ENCODE results near the gene PLXNC1. TPM values are rescaled to one million over a fixed set of nuclear protein-coding genes. Genes with fewer than 3 reads are reported as not detected.

The PLXNC1 gene
- total RNA-seq, 1 donor from 2014 or later, result 4.9 TPM

DNA sequence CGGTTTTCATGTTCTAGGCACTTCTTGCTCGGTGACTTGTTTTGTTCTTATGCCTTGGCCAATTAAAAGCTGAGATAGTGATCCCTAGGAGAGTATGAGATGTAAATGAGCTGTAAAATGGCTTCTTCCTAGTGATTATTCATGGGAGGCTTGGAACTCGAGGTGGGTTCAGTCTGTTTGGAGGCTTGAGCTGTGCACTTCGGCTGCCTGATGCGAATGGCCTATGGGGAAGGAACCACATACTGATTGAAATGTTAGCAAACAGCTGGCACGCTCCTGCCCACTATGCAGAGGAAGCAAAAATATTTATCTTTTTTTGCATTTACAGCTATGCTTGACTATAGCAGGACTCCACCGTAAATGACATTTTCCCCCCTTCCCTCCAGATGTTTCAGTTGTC lies 75.5 kb downstream of the PLXNC1 start:
- TF ChIP-seq, protein P1, sequence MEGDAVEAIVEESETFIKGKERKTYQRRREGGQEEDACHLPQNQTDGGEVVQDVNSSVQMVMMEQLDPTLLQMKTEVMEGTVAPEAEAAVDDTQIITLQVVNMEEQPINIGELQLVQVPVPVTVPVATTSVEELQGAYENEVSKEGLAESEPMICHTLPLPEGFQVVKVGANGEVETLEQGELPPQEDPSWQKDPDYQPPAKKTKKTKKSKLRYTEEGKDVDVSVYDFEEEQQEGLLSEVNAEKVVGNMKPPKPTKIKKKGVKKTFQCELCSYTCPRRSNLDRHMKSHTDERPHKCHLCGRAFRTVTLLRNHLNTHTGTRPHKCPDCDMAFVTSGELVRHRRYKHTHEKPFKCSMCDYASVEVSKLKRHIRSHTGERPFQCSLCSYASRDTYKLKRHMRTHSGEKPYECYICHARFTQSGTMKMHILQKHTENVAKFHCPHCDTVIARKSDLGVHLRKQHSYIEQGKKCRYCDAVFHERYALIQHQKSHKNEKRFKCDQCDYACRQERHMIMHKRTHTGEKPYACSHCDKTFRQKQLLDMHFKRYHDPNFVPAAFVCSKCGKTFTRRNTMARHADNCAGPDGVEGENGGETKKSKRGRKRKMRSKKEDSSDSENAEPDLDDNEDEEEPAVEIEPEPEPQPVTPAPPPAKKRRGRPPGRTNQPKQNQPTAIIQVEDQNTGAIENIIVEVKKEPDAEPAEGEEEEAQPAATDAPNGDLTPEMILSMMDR (IDR thresholded peaks at IDR 0.05; ENCODE audit: partially characterized antibody, unreplicated experiment), result no peak
- H3K27ac Mint-ChIP-seq (ENCODE audit: unreplicated experiment), result no peak overlapping the region

DNA sequence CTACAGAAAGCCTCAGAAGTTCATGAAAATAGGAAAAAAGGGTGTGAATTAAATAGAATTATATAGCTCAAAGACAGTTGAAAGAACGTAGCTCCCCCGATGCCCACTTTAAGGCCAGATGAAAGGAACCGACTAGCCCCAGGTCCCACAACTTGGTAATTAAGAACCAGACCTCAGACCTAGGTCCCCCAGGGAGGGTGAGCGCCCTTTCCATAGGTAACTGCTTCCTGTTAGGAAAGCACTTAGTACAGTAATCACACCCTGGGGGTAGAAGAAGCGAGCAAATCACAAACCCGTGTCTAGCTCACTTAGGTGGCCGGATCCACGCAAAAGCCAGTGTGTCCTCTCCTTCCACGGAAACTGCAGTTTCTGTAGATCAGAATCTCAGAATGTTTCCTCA lies 77.1 kb downstream of the PLXNC1 start:
- peaks cover 1% of the 10 kb centered on the region for H3K27me3 Mint-ChIP-seq (ENCODE audit: unreplicated experiment)
- H3K4me1 Mint-ChIP-seq (ENCODE audit: low read depth, unreplicated experiment), result no peaks in the 10 kb centered on the region
- no peak overlapping the region for H3K4me3 Mint-ChIP-seq (ENCODE audit: unreplicated experiment)
- peaks cover 1% of the 10 kb centered on the region for H3K9me3 Mint-ChIP-seq (ENCODE audit: unreplicated experiment)
- DNase-seq, result no peak
- H3K27ac Mint-ChIP-seq (ENCODE audit: unreplicated experiment), result no peak overlapping the region
- H3K36me3 Mint-ChIP-seq (ENCODE audit: unreplicated experiment), result no peaks in the 10 kb centered on the region
- TF ChIP-seq, protein P1 (IDR thresholded peaks at IDR 0.05; ENCODE audit: partially characterized antibody, unreplicated experiment), result no peak

More for the DNA sequence above, 75.5 kb downstream of the PLXNC1 start:
- Mint-ChIP-seq H3K36me3 (ENCODE audit: unreplicated experiment) (no peaks in the 10 kb centered on the region), H3K4me3 (ENCODE audit: unreplicated experiment) (no peak overlapping the region), H3K9me3 (ENCODE audit: unreplicated experiment) (peaks cover 1% of the 10 kb centered on the region), H3K27me3 (ENCODE audit: unreplicated experiment) (peaks cover 1% of the 10 kb centered on the region), H3K4me1 (ENCODE audit: low read depth, unreplicated experiment) (no peaks in the 10 kb centered on the region)
- DNase-seq, result no peak

DNA sequence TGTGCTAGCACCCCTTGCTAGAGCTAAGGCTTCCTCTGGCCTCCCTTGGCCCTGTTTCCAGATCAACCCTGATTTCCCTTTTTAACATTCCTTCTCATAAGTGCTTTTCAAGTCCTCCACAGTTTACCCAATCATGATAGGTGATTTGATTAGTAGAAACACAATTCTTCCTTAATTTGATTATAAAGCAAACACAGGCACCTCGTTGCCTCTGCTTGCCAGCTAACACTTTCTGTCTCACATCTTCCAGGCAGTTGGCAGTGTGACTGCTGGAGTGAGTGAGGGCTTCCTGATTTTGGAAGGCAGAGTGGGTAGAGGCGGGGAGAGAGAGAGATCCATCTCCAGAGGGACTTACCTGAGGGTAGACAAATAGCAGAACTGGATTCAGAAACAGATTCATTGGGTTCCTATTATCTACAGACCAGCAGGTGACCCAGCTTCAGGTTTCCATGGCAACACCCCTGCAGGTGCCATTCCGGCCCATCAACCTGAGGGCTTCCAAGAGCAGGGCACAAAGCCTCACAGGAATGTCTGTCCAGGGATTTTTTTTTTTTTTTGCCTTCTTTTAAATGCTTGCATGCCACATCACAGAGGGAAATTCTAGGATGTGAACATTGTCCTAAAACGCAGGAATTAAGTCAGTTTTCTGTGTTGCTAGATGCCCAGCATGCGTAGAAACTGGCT lies 77.7 kb downstream of the PLXNC1 start:
- Mint-ChIP-seq H3K36me3 (ENCODE audit: unreplicated experiment) (no peaks in the 10 kb centered on the region), H3K4me1 (ENCODE audit: low read depth, unreplicated experiment) (no peaks in the 10 kb centered on the region), H3K27ac (ENCODE audit: unreplicated experiment) (no peak overlapping the region), H3K4me3 (ENCODE audit: unreplicated experiment) (no peak overlapping the region), H3K27me3 (ENCODE audit: unreplicated experiment) (peaks cover 1% of the 10 kb centered on the region), H3K9me3 (ENCODE audit: unreplicated experiment) (peaks cover under 1% of the 10 kb centered on the region)
- TF ChIP-seq, protein P1 (IDR thresholded peaks at IDR 0.05; ENCODE audit: partially characterized antibody, unreplicated experiment), result no peak
- no peak for DNase-seq

DNA sequence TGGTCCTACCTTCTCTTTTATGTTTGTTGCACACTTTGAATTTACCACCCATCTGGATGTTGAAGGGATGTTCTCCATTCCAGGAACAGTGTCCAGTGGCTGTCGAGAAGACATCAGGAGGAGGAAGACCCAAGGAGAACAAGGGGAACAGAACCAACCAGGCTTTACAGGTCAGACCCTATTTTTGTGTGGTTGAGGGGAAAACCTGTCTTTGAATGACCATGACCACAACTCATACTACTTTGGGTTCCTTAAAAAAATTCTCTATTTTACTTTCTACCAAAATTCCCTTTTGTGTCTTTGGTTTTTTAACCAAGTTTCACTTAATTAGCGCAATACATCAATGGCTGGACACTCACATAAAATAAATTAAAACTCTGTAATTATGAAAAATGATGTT lies 78.7 kb downstream of the PLXNC1 start:
- H3K27me3 Mint-ChIP-seq (ENCODE audit: unreplicated experiment), result peaks cover 1% of the 10 kb centered on the region
- no peak overlapping the region for H3K27ac Mint-ChIP-seq (ENCODE audit: unreplicated experiment)
- H3K4me1 Mint-ChIP-seq (ENCODE audit: low read depth, unreplicated experiment), result no peaks in the 10 kb centered on the region
- DNase-seq, result no peak
- no peaks in the 10 kb centered on the region for H3K36me3 Mint-ChIP-seq (ENCODE audit: unreplicated experiment)
- H3K9me3 Mint-ChIP-seq (ENCODE audit: unreplicated experiment), result no peaks in the 10 kb centered on the region
- no peak overlapping the region for H3K4me3 Mint-ChIP-seq (ENCODE audit: unreplicated experiment)
- TF ChIP-seq, protein P1 (IDR thresholded peaks at IDR 0.05; ENCODE audit: partially characterized antibody, unreplicated experiment), result no peak

DNA sequence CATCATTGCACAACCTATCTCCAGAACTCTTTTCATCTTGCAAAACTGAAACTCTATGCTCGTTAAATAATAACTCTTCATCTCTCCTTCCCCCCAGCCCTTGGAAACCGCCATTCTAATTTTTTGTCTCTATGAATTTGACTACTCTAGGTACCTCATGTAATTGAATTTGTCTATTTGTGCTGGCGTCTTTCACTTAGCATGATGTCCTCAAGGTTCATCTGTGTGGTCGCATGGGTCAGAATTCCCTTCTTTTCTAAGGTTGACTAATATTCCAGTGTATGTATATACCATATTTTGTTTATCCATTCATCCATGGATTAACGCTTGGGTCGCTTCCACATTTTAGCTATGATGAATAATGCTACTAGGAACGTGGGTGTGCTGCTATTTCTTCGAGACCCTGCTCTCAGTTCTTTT lies 80.1 kb downstream of the PLXNC1 start:
- TF ChIP-seq, protein P1 (IDR thresholded peaks at IDR 0.05; ENCODE audit: partially characterized antibody, unreplicated experiment), result no peak
- no peaks in the 10 kb centered on the region for H3K4me1 Mint-ChIP-seq (ENCODE audit: low read depth, unreplicated experiment)
- H3K4me3 Mint-ChIP-seq (ENCODE audit: unreplicated experiment), result no peak overlapping the region
- H3K27ac Mint-ChIP-seq (ENCODE audit: unreplicated experiment), result no peak overlapping the region
- H3K9me3 Mint-ChIP-seq (ENCODE audit: unreplicated experiment), result no peaks in the 10 kb centered on the region
- H3K36me3 Mint-ChIP-seq (ENCODE audit: unreplicated experiment), result no peaks in the 10 kb centered on the region
- no peak for DNase-seq
- peaks cover 1% of the 10 kb centered on the region for H3K27me3 Mint-ChIP-seq (ENCODE audit: unreplicated experiment)
